HG03135 (cell line): ENCODE measurements around the gene MINDY4.
A peak's percentile ranks its signal among the peaks of the same experiment; 100 is the strongest.

Experiments used
- ATAC-seq: cut with Tn5 transposase; IDR thresholded peaks from one replicate; pipeline ENCODE4 v1.9.1; 2021; ENCODE audit warnings: mild to moderate bottlenecking, moderate library complexity; ENCODE audit not compliant: unreplicated experiment

Gene MINDY4

GRCh38 chr7:30925913-30926312, 154.7 kb downstream of the MINDY4 start:
- no peak for ATAC-seq

DNA sequence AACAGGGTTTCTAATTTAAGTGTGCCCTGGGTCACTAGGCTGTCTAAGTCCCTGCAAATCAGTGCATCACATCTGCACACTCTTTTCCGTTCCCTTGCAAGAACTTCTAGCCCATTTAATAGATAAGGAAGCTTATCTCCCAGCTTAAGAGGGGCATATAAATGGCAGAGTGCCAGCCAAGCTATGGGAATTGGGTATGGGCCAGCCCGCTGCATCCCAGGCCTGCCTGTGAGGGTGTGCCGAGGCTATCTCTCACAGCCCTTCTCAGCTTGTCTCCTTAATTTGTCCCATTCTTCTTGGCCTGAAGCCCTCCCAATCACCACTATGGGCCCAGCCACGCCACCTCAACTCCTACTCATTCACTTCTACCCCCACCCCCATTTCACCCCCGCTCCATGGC, 155.1 kb downstream of the MINDY4 start:
- no peak for ATAC-seq

- ATAC-seq: no peak
Measured at GRCh38 chr7:30927040-30927439, 155.8 kb downstream of the MINDY4 start.

GRCh38 chr7:30927559-30927958, 156.3 kb downstream of the MINDY4 start:
- ATAC-seq: no peak

- ATAC-seq: no peak
Measured at GRCh38 chr7:30928254-30928872, 157.1 kb downstream of the MINDY4 start.

DNA sequence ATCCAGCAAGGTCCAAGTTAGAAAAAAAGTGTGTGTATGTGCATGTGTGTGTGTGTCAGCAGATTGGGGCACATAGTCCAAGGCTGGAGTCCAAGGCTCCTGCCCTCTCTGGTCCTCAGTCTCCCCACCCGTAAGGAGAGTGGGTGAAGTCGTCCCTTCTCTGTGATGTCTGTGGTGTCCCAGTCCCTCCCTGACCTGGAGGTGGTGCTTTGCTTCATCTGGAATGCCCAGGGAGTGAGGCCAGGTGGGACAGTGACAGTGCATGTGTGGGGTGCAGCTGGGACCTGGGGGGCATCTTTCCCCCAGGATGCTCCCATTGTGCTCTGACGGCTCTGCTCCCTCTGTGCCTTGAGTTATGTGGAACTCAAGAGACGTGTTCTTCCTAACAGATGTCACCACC, 158.5 kb downstream of the MINDY4 start:
- ATAC-seq: no peak

DNA sequence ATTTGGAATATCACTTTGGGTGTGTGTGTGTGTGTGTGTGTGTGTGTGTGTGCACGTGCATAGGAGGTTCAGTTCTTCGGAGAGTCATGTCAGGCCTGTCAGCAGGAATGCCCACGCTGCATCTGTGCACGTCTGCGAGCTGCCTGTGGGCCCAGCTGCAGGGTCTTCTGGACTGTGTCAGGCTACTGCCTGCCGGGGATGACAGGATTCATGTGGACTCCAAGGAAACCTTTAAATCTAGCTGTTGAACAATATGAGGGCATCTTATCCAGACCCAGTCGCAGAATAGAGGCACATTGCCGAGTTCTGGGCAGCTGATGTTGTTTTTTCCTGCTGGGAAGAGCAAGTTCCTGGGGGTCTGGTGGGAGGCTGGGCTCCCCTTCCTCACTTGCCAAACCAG, 159.4 kb downstream of the MINDY4 start:
- ATAC-seq: no peak

- no peak for ATAC-seq
Measured at GRCh38 chr7:30931161-30931928, 160.1 kb downstream of the MINDY4 start.

GRCh38 chr7:30931929-30932540, 160.8 kb downstream of the MINDY4 start:
- no peak for ATAC-seq

- ATAC-seq: no peak
Measured at GRCh38 chr7:30932562-30932961, 161.3 kb downstream of the MINDY4 start.

GRCh38 chr7:30933124-30933974, 162.1 kb downstream of the MINDY4 start:
- no peak for ATAC-seq

GRCh38 chr7:30934225-30934624, 163.0 kb downstream of the MINDY4 start:
- ATAC-seq: no peak

DNA sequence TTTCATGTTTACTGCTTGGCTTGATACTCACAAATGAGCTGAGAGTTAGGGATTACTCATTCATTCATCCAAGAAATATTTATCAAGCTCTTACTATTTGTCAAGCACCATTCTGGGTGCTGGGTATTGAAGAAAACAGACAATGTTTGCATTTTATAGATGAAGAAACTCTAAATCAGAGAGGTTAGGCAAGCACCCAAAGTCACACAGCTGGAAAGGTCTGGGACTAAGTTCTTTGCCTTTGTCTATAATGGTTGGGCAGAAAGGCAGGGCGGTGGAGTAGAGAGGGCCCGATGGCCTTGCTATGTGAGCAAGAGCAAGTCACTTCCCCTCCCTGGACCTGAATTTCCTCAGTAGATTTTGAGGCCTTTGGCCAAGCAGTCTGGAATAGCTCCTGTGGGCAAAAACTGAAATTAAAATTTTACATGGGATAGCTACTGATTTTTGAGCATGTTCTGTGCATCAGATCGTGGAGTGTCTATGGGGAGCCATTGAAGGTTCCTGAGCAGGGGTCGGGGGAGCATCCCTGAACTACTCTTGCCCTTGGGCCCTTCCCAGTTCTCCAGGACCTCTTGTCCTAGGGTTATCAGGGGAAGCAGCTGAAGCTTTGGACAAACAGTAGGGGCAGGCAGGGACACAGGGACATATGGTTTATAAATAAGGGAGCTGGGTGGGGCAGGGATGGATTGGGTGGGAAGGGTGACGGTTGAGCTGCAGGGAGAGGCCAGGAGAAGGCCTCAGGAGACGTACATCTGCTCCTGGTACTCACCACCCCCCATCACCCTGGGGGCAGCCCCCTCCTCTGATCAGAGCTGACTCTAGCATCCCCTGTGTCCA, 163.7 kb downstream of the MINDY4 start:
- ATAC-seq: no peak

DNA sequence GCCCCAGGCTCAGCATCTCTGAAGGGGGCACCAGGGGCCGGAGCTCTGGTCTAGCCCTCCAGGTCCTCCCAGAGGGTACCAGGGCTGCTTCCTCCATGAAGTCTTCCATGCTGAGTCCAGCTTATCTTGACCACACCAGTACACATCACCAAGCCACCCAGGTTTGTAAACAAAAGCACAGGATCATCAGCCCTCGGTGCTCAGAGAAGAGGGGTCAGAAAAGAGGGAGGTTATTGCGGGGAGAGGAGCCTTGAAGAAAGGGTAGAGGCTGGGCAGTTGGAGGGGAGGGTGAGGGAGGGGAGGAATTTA, 164.3 kb downstream of the MINDY4 start:
- no peak for ATAC-seq

DNA sequence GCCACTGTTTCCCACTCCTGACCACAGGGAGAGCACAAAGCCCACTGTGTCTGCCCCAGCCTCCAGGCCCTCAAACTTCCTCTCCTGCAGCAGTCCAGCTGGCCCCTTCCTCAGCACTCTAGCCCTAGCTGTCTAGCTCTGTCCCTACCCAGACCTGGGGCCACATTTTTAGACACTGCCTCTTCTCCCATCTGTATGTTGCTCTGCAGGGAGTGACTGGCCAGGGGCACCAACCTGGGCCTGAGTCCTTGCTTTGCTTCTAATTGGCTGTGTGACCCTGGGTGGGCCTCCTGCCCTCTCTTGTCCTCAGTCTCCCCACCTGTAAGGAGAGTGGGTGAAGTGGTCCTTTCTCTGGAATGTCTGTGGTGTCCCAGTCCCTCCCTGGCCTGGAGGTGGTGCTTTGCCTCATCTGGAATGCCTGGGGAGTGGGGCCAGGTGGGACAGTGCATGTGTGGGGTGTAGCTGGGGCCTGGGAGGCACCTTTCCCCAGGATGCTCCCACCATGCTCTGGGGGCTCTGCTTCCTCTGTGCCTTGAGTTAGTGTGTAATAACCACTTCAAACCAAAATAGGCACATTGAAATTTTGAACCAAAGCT, 165.5 kb downstream of the MINDY4 start:
- no peak for ATAC-seq

GRCh38 chr7:30937416-30937815, 166.2 kb downstream of the MINDY4 start:
- no peak for ATAC-seq

DNA sequence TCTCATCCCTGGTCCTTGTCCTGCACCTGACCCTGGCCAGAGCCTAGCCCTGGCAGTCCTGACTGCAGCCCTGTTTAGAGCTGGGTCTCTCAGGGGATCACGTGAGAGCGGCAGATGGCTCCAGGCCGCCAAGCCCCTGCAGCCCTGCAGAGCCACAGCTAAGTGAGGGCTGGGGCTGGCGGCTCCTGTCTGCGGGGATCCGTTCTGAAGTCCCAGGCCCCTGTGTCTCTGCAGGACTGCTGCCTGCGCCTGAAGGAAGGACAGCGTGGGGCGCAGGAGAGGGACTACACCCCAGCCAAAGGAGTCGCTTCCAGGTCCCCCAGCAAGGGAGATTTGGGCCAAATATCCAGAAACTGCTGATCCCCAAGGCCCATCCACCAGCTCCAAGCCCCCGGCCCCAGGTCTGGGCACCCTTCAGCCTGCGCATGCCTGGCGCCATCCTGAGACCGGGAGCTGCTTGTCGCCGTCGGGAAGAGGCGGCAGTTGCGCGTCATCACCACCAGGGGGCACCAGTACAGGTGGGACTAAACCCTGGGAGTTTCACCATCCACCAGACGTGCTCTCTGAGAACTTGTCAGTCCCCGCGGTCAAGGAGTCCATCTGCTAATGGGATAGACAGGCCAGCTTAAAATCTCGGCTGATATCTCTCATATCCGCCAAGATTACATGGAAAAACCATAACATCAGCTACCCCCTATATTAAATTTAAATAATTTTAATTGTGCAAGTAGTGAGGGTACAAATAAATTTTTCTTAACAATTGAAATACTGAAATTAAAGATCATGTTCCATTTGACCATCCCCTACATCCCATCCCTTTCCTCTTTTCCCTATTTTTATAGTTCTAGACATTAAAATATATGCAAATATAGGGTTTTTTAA, 167.5 kb downstream of the MINDY4 start:
- ATAC-seq: peak; percentile 78

DNA sequence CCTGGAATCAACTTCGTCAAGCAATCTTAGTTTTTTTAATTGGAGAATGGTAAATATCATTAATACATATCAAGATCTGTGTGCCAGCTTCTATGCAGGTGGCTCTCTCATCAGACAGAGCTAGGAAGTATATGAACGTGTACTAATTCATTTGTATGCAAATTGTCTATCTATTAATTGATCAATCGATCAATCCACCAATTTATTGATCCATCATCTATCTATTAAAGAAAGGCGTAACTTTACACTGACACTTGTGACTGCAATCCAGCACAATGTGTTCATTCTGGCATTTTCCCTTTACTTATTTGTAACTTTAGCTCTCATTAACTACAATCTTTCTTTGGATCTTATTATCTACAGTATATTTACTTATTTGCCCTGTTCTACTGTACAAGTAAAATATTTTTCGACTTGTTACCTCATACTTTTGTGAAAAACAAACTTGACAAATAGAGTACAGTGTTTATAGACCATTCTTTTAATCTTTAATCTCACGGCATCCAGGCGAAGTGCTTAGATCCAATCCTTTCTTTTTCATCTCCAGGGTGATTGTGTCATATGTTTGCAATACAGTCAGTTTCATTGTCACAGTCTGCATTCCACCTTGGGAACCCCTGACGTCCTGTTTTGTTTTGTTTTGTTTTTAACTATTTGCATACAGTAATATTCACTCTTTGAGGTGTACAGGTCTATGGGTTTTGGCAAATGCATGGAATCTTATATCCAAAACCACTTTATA, 170.5 kb downstream of the MINDY4 start:
- no peak for ATAC-seq
